Spinal cord (tissue), 10 donors: ENCODE results near the gene MTMR2. TPM values are rescaled to one million over a fixed set of nuclear protein-coding genes. Genes with fewer than 3 reads are reported as not detected.

Experiments
- DNase-seq, 6 donors: peaks; one replicate each; pipeline versions ENCODE4 v3.0.0 to v3.0.0-alpha.2; 2013 to 2015; ENCODE audit warnings: low spot score in 6 of 6, low read depth in 4 of 6
- H3K27ac ChIP-seq: one replicate; pipeline ENCODE4 v1.5.1; 2013; ENCODE audit warnings: low read depth, low read length, control low read depth
- H3K27me3 ChIP-seq: one replicate; pipeline ENCODE4 v1.6.1; 2013; ENCODE audit warnings: low read length; ENCODE audit not compliant: control insufficient read depth, insufficient read depth
- H3K36me3 ChIP-seq: one replicate; pipeline ENCODE4 v1.6.1; 2013; ENCODE audit warnings: low read length; ENCODE audit not compliant: control insufficient read depth, insufficient read depth
- H3K4me1 ChIP-seq: one replicate; pipeline ENCODE4 v1.6.1; 2013; ENCODE audit warnings: low read length; ENCODE audit not compliant: control insufficient read depth, insufficient read depth
- H3K4me3 ChIP-seq: one replicate; pipeline ENCODE4 v1.5.1; 2013; ENCODE audit warnings: low read depth, low read length, control low read depth
- H3K9me3 ChIP-seq: one replicate; pipeline ENCODE4 v1.6.1; 2013; ENCODE audit warnings: low read length; ENCODE audit not compliant: control insufficient read depth, insufficient read depth
- WGBS: methylation state at CpG from one replicate; pipeline ENCODE4 v1.1.5; 2013; ENCODE audit warnings: missing lambda C conversion rate; ENCODE audit not compliant: insufficient coverage; 5-methylcytosine and 5-hydroxymethylcytosine counted together
- polyA plus RNA-seq, 2 donors: library from polyadenylated mRNA; unstranded; fragments of 120-200 nt; gene quantifications; one replicate each; pipeline ENCODE4 v1.2.1, GENCODE V29; 2013; ENCODE audit not compliant: insufficient read length in 2 of 2
- total RNA-seq, 2 donors: library from RNA; depleted of rRNA in 1 of 2; stranded (reverse); fragments of 120-200 nt in 1 of 2; fragments of >200 nt in 1 of 2; gene quantifications; one replicate each; pipeline versions ENCODE4 v1.2.3 to v1.2.4, GENCODE V29; 2013 to 2014
- donor health status: healthy.

The MTMR2 gene
- total and polyA plus RNA-seq, 4 donors, result 33.5 to 54.3 (median 41.2) TPM

DNA sequence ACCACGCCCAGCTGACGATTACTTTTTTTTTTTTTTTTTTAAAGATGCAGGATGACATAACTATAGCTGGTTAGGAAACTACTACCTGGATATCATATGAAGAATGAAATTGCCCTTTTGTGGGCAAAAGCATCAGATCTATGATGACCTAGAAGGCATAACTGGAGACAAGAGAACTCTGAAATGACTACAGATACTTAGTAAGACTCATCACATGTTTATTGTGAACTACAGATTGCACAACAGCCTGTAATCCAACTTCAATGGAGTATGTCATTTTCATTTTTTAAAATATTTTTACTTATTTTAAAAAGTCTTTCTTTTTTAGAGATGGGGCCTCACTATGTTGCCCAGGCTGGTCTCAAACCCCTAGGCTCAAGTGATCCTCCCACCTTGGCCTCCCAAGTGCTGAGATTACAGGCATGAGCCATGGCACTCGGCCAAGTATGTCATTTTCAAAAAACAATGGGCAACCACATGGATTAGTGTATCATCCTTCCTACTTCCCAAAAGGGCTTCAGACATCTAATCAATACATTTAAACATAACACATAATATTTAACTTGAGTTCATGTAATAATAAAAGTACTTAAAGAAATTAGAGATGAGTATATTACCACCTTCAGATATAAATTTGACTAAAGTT lies 3.3 kb downstream of the MTMR2 start:
- Histone ChIP-seq H3K4me3 (no peak overlapping the region), H3K27ac (no peak overlapping the region), H3K9me3 (no peaks in the 10 kb centered on the region), H3K4me1 (no peaks in the 10 kb centered on the region), H3K27me3 (no peaks in the 10 kb centered on the region), H3K36me3 (no peaks in the 10 kb centered on the region)
- no CpG with 5 or more reads among the region's 3 CpGs for WGBS
- DNase-seq, result no peak

DNA sequence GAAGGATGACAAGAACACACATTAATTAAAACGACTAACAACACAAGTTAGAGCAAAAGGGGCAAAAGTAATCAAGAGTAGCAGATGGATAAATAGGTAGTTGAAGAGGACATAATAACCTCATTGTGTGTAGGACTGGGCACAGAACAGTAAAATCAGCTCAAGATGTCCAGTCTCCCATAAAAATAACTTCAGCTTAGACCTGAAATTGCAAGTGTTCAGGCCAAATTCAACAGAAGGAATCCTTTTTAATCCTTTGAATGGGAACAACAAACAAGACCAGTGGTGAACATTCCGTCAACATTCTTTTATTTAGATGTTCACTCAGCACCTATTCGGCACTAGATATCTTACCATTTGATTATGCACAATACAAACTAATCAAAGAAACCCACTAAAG lies 4.4 kb downstream of the MTMR2 start:
- Histone ChIP-seq H3K4me1 (no peaks in the 10 kb centered on the region), H3K9me3 (no peaks in the 10 kb centered on the region), H3K27me3 (no peaks in the 10 kb centered on the region), H3K27ac (no peak overlapping the region), H3K36me3 (no peaks in the 10 kb centered on the region), H3K4me3 (no peak overlapping the region)
- no CpG with 5 or more reads among the region's 3 CpGs for WGBS
- DNase-seq, result no peak

GRCh38 chr11:95918720-95919119 lies 5.2 kb downstream of the MTMR2 start:
- Histone ChIP-seq H3K27ac (no peak overlapping the region), H3K4me3 (no peak overlapping the region)

GRCh38 chr11:95918056-95918455 lies 5.9 kb downstream of the MTMR2 start:
- H3K4me3 ChIP-seq, result no peak overlapping the region
- no CpG with 5 or more reads among the region's 2 CpGs for WGBS
- H3K27ac ChIP-seq, result no peak overlapping the region
- no peaks in the 10 kb centered on the region for H3K36me3 ChIP-seq
- DNase-seq, result no peak
- H3K4me1 ChIP-seq, result no peaks in the 10 kb centered on the region
- H3K27me3 ChIP-seq, result no peaks in the 10 kb centered on the region
- H3K9me3 ChIP-seq, result no peaks in the 10 kb centered on the region

More at GRCh38 chr11:95918720-95919119, 5.2 kb downstream of the MTMR2 start:
- Histone ChIP-seq H3K4me1 (no peaks in the 10 kb centered on the region), H3K9me3 (no peaks in the 10 kb centered on the region), H3K36me3 (no peaks in the 10 kb centered on the region), H3K27me3 (no peaks in the 10 kb centered on the region)
- WGBS, result 100% methylated on average over 2 of the region's 3 CpGs
- no peak for DNase-seq

GRCh38 chr11:95917193-95918036 lies 6.5 kb downstream of the MTMR2 start:
- no peaks in the 10 kb centered on the region for H3K9me3 ChIP-seq
- no peak overlapping the region for H3K4me3 ChIP-seq
- WGBS, result 74% methylated on average over 4 of the region's 8 CpGs
- no peak overlapping the region for H3K27ac ChIP-seq
- no peaks in the 10 kb centered on the region for H3K36me3 ChIP-seq
- H3K4me1 ChIP-seq, result no peaks in the 10 kb centered on the region
- peak in 1 of 6 donors; percentile 8 for DNase-seq
- no peaks in the 10 kb centered on the region for H3K27me3 ChIP-seq

DNA sequence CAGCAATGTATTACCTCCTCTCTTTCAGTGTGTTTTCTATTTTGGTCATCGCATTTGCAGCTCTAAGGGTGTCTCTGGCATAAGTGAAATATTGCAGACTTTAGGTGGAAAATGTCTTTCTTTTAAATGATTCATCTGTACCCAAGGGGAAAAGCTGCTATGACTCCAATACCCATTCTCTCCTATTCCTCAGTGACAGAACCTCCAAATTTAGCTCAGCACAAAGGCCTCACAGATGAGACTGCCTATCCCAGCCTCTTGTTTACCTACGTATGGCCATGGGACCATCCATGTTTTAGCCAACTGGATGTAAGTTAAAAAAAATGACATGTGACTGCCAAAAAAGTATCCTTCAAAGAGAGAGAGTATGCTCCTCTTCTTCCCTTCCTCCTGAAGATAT lies 7.9 kb downstream of the MTMR2 start:
- no CpG with 5 or more reads among the region's 2 CpGs for WGBS
- DNase-seq, result no peak
- no peaks in the 10 kb centered on the region for H3K4me1 ChIP-seq
- no peak overlapping the region for H3K4me3 ChIP-seq
- H3K9me3 ChIP-seq, result no peaks in the 10 kb centered on the region
- H3K36me3 ChIP-seq, result no peaks in the 10 kb centered on the region
- no peaks in the 10 kb centered on the region for H3K27me3 ChIP-seq
- H3K27ac ChIP-seq, result no peak overlapping the region

DNA sequence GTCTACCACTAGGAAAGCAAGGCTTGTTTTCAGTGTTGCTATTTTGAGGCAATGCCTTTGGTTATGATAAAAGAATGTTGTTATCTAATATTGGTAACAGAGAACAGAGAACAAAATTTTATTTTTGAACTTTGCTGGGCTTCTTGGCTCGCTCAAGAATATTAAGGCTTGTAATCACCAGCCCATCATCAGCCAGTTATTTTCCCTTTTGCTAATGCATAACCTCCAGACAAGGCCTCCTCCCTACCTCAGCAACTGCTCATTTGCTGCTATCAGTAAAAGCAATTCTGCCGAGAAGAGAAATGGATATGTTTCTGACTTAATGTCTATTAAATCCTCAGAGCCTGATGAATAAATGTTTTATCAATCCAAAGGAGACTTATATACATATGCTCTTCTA lies 8.9 kb downstream of the MTMR2 start:
- no peaks in the 10 kb centered on the region for H3K27me3 ChIP-seq
- H3K36me3 ChIP-seq, result no peaks in the 10 kb centered on the region
- H3K9me3 ChIP-seq, result no peaks in the 10 kb centered on the region
- H3K4me1 ChIP-seq, result no peaks in the 10 kb centered on the region
- no peak for DNase-seq
- 100% methylated on average over 1 of the region's 2 CpGs for WGBS
- no peak overlapping the region for H3K4me3 ChIP-seq
- no peak overlapping the region for H3K27ac ChIP-seq

DNA sequence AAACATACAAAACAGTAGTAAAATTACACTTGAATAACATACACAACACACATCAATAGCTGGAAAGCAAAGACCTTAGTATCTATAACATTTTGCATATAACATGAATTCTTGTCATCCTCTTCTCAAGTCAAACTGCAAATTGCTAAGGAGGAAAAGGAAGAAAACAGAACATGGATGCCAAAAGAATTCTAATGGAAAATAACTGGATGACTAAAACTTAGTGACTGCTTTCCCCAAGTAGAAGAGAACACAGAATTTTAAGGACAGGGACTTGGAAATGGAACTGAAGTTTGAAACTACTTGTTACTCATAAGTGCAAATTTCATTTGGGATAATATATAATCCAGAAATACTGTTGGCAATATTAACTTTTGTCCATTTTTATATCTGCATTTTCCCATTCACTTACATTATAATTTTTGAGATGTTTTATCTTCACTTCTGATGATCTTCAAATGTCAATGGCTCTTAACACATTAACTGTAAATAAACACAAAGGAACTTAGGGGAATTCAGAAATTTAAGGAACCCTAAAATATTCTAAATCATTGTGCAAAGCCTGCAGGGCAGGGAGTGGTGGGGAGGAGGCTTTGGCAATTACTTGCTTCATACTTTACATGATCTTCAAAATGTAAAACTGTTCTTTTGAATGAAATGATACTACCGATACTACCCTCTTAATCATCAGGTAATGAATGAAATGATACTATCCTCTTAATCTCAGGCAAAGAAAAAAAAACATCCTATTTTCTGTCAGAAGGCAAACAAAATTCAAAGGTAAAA lies 9.9 kb downstream of the MTMR2 start:
- Histone ChIP-seq H3K4me1 (no peaks in the 10 kb centered on the region), H3K4me3 (no peak overlapping the region), H3K27me3 (no peaks in the 10 kb centered on the region), H3K27ac (no peak overlapping the region), H3K9me3 (no peaks in the 10 kb centered on the region), H3K36me3 (no peaks in the 10 kb centered on the region)
- no peak for DNase-seq
- no CpG with 5 or more reads among the region's 1 CpG for WGBS

GRCh38 chr11:95912902-95913560 lies 10.9 kb downstream of the MTMR2 start:
- 100% methylated on average over 1 of the region's 4 CpGs for WGBS
- Histone ChIP-seq H3K9me3 (no peaks in the 10 kb centered on the region), H3K36me3 (no peaks in the 10 kb centered on the region), H3K4me1 (no peaks in the 10 kb centered on the region), H3K27ac (no peak overlapping the region), H3K27me3 (no peaks in the 10 kb centered on the region), H3K4me3 (no peak overlapping the region)
- DNase-seq, result no peak
